GM11168 (cell line): ENCODE measurements around the gene GDA.

ENCODE experiments used
- in situ Hi-C: fragments of 300-500 bp; cut with MboI; formaldehyde crosslinking; loops from one replicate; pipeline ENCODE4 v1.12.0; 2022; ENCODE audit warnings: low sequenced_read_pairs; ENCODE audit not compliant: unreplicated experiment

GDA gene

GRCh38 chr9:72203205-72203803, 54.1 kb downstream of the GDA start:
- in situ Hi-C loops, result no loop called here

DNA sequence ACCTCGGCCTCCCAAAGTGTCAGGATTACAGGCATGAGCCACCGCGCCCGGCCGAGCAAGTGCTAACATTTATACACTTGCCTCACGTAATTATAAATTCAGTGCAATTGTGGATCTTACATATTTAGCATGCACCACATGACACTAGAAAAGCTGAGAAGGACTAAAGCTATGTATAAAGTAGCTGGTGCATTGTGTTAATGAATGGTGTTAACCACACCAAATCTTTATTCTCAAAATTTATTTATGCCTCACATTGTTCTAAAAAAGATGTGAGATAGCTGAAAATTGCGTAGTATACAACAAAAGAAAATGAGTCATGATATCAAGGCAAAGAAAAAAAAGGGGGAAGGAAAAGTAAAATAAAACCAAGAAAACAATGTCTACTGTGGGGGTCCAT, 54.8 kb downstream of the GDA start:
- in situ Hi-C loops, result no loop called here

- in situ Hi-C loops, result no loop called here
Observed at GRCh38 chr9:72205513-72205912, 56.3 kb downstream of the GDA start.

DNA sequence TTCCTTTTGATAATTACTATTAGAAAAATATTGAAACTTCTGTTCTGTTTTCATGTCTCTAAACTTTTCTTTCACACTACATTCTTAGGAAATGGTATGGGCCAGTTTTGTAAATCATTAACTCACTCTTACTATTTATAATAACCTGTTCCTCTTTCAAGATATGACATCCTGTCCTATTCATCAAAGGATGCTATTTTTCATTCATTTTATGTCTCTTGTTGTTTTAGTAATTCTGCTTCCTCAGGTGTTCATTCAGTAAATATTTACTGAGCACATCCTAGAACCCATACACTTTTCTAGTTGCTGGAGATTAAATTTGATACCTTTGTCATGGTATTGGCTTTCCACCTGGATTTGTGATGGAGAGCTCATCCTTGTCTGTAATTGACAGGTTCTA, 58.0 kb downstream of the GDA start:
- in situ Hi-C loops, result no loop called here

GRCh38 chr9:72210522-72210921, 61.3 kb downstream of the GDA start:
- in situ Hi-C loops, result no loop called here

- in situ Hi-C loops, result no loop called here
Observed at GRCh38 chr9:72211047-72211446, 61.8 kb downstream of the GDA start.

DNA sequence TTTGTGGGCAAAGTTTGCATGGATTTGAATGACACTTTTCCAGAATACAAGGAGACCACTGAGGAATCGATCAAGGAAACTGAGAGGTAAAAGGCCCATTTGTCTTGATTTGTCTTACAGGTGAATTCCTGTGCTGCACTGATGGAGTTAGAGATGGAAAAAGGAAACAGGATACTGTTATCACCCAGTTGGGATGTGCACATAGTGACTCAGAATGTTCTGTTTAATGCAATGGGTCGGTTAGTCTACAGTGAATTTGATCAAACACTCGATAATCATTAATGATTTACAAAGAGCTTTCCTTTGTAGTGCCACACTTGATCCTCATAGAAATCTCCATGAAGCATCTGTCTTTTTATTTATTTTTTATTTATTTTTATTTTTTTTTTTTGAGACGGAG, 64.7 kb downstream of the GDA start:
- in situ Hi-C loops, result no loop called here

GRCh38 chr9:72217306-72217842, 68.1 kb downstream of the GDA start:
- in situ Hi-C loops, result no loop called here

DNA sequence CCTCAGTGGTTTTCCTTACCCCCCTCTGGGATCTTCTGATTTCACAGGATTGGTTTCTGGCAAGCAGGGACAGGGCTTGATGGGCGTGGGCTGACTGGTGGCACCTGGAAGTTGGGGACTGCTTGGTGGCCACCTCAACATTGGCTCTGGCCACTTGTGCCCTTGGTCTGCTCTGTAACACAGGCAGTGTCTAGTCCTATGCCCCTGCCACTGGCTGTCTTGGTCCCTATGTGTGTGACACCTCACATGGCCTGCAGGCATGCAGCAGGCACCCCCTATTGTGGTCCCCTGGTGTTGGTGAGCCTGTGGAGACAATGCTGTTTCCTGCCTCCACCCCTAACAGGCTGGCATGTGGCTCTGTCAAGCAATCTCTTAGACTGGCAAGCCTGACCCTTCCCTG, 71.3 kb downstream of the GDA start:
- in situ Hi-C loops, result no loop called here

DNA sequence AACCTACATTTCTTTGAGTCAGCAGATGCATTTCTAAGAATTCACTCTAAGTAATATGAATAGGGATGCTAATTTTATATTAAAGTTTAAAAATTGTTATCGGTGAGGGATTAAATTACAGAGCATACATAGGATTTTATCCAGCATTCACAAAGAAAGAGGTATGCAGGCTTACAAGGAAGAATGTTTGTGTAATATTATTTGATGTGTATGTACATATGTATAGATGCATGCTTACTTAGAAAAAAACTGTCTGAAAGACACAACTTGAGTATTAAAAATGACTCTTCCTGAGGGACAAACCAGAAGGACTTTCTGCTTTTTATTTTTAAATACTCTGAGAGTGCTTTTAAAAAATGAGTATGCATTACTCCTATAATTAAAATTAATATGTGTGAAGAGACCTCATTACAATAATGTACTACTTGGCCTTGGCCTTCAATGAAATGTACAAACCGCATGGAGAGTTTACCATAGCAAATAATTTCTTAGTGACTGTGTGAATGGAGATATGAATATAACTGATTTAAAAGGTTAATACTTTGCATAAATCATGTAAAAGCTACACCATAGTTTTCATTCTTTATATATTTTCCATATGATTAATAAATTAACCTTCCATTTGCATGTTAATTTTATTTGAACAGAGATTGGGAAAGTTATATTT, 77.0 kb downstream of the GDA start:
- in situ Hi-C loops, result no loop called here

DNA sequence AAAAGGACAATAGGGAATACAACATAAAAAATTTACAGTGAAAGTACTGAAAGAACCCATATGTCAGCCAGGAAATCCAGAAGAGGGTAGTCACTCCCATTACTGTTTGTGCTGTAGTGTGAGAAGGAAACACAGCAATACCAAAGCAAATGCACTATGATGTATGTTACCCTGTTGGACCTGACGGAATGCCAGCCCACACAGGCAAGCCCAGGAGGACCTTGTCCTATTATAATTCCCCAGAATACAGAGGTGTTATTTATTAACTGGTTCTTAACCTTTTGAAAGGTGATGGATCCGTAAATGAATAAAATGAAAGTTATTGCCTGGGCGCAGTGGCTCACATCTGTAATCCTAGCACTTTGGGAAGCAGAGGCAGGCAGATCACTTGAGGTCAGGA, 79.0 kb downstream of the GDA start:
- in situ Hi-C loops, result no loop called here

DNA sequence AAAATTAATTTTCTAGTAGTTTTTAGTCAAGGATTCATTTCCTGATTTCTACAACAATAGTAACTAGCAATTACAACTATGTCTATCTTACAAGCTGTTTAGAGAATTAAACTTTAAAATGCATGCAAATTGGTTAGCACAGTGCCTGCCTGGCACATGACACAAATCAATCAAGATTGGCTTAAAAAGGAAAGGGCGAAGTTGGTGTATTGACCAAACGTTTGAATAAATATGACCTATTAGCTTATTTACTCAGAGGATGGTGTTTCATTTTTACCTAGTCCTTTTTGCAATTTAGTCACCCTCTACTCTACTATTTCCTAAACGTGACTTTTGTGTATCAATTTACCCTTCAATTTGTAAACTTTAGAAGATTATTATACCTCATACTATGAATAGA, 83.5 kb downstream of the GDA start:
- in situ Hi-C loops, result no loop called here

GRCh38 chr9:72247549-72247948, 98.3 kb downstream of the GDA start:
- in situ Hi-C loops, result no loop called here

DNA sequence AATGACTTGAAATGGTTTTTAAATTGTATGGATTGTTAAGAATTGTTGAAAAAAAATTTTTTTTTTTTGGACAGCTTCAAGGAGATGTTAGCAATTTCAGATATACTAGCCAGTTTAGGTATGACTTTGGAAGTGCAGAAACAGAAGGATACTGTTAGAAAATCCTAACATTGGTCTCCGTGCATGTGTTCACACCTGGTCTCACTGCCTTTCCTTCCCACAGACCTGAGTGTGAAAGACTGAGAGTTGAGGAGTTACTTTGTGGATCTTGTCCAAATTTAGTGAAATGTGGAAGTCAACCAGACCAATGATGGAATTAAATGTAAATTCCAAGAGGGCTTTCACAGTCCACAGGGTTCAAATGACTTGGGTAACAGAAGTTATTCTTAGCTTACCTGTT, 102.3 kb downstream of the GDA start:
- in situ Hi-C loops, result loop anchor here (25.0 kb wide), 1 partner anchor 439 kb away; no protein-coding TSS in a partner anchor

- in situ Hi-C loops, result loop anchor here (25.0 kb wide), 1 partner anchor 443 kb away; no protein-coding TSS in a partner anchor
Observed at GRCh38 chr9:72254901-72255545, 105.8 kb downstream of the GDA start.

- in situ Hi-C loops, result loop anchor here (25.0 kb wide), 1 partner anchor 443 kb away; no protein-coding TSS in a partner anchor
Observed at GRCh38 chr9:72255569-72255968, 106.3 kb downstream of the GDA start.

GRCh38 chr9:72256931-72257330, 107.7 kb downstream of the GDA start:
- in situ Hi-C loops, result loop anchor here (25.0 kb wide), 1 partner anchor 445 kb away; no protein-coding TSS in a partner anchor

GRCh38 chr9:72257814-72258213, 108.6 kb downstream of the GDA start:
- in situ Hi-C loops, result loop anchor here (25.0 kb wide), 1 partner anchor 446 kb away; no protein-coding TSS in a partner anchor

- in situ Hi-C loops, result loop anchor here (25.0 kb wide), 1 partner anchor 450 kb away; no protein-coding TSS in a partner anchor
Observed at GRCh38 chr9:72262063-72262462, 112.8 kb downstream of the GDA start.

- in situ Hi-C loops, result loop anchor here (25.0 kb wide), 1 partner anchor 451 kb away; no protein-coding TSS in a partner anchor
Observed at GRCh38 chr9:72263572-72263971, 114.3 kb downstream of the GDA start.

DNA sequence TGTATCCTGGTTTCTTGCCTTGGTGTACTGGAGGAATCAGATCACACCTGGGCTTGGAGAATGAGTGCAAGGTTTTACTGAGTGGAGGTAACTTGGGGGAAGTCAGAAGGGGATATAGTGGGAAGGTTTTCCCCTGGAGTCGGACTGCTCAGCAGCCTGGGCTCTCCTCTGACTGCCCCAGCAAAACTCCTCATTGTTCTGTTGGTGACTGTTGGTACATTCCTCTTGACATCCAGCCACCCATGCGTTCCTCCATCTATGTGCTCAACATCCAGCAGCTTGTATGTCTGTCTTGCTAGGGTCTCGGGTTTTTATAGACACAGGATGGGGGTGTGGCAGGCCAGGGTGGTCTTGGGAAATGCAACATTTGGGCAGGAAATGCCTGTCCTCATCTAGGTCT, 119.7 kb downstream of the GDA start:
- in situ Hi-C loops, result loop anchor here (25.0 kb wide), 1 partner anchor 457 kb away; no protein-coding TSS in a partner anchor
